GM21423 (cell line): ENCODE data around the gene MARCHF6.
"Not testable (repeated sequence)": the region's sequence is repeated elsewhere in the genome, so short reads cannot be mapped to it uniquely, and the experiment has no call there.

Source experiments
- ATAC-seq: cut with Tn5 transposase; IDR thresholded peaks from one replicate; pipeline ENCODE4 v1.9.1; 2021; ENCODE audit warnings: mild to moderate bottlenecking, moderate library complexity; ENCODE audit not compliant: unreplicated experiment

Gene MARCHF6, protein sequence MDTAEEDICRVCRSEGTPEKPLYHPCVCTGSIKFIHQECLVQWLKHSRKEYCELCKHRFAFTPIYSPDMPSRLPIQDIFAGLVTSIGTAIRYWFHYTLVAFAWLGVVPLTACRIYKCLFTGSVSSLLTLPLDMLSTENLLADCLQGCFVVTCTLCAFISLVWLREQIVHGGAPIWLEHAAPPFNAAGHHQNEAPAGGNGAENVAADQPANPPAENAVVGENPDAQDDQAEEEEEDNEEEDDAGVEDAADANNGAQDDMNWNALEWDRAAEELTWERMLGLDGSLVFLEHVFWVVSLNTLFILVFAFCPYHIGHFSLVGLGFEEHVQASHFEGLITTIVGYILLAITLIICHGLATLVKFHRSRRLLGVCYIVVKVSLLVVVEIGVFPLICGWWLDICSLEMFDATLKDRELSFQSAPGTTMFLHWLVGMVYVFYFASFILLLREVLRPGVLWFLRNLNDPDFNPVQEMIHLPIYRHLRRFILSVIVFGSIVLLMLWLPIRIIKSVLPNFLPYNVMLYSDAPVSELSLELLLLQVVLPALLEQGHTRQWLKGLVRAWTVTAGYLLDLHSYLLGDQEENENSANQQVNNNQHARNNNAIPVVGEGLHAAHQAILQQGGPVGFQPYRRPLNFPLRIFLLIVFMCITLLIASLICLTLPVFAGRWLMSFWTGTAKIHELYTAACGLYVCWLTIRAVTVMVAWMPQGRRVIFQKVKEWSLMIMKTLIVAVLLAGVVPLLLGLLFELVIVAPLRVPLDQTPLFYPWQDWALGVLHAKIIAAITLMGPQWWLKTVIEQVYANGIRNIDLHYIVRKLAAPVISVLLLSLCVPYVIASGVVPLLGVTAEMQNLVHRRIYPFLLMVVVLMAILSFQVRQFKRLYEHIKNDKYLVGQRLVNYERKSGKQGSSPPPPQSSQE

DNA sequence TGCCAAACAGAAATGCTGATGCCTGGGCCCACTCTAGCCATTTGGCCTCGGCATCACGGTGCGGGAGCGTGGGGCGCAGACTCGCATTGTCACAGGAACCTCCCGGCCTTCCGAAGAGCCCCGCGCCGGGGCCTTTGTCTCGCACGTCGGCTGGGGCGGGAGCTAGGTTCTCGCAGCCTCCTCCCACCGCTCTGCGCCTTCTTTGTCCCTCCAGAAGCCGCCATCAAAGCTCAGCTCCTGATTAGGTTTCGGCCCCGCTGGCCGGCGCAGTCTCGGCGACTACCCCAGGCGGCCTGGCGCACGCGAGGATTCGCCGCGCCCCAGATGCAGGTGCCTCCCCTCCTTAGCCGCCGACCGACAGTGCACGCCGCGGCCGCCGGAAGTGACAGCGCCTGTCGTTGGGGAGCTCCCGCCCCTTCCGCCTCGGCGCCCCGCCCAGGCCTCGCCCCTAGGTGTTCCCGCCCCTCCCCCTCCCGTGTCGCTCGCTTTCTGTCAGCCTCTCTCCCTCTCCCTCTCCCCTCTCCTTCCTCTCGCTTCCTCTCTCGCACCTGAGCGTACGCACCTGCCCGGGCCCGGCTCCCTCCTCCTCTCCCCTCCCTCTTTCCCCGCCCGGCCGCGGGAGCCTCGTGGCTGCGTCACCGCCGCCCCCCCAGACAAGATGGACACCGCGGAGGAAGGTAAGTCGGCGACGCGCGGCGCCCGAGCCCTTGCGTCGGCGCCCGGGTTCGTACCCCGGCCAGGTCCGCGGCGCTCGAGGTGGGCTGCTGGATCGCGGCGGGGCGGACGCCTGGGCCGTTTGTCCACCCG, at the start of gene MARCHF6:
MARCHF6 (plus strand) TSS at position 455 of the 807 bp plus-strand sequence; CDS start at position 659, 204 bp downstream.
- peak; percentile 82 for ATAC-seq

GRCh38 chr5:10303699-10304170, 49.8 kb upstream of the MARCHF6 start:
- ATAC-seq: no peak

- ATAC-seq: no peak
Measured at GRCh38 chr5:10304932-10305331, 48.6 kb upstream of the MARCHF6 start.

DNA sequence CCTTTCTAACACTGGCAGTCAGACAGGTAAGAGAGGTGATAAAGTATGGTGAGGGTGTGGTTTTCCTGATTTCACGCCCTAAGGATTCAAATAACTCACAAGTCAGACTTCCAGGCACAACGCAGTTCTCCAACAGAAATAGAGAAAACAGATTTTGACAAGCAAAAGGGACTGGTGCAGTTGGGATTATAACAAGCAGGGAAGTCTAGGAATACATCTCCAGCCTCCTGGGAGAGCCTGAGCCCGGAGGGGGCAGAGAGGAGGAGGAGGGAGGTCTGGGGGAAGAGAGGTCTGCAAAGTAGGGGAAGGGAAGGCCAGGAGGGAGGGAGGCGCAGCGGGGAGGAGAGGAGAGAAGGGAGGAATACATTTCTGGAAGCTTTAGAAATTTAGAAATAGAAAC, 47.4 kb upstream of the MARCHF6 start:
- no peak for ATAC-seq

DNA sequence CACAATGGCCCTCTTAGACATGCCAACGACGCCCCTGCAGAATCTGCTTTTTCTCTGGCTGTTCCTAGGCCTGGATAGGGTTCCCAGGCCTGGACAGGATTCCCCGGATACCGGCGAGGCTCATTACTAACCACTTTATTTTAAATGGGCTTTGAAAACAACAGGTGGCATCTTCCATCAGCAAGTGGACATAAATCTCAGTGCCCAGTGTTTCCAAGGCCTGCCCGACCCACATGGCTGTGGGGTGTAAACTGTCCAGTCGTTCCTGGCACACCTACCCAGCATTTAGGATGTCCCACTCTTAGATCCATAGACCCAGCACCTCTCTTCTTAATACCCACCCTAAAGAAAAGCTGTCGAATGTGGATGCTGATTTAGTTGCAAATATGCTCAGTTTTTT, 46.7 kb upstream of the MARCHF6 start:
- ATAC-seq: no peak

- peak; percentile 67 for ATAC-seq
Measured at GRCh38 chr5:10307206-10308148, 46.0 kb upstream of the MARCHF6 start, which contains the start of gene CMBL. TSS of gene CMBL (minus strand) at chr5:10307902. CDS start at chr5:10290762, 17,140 bp downstream.

DNA sequence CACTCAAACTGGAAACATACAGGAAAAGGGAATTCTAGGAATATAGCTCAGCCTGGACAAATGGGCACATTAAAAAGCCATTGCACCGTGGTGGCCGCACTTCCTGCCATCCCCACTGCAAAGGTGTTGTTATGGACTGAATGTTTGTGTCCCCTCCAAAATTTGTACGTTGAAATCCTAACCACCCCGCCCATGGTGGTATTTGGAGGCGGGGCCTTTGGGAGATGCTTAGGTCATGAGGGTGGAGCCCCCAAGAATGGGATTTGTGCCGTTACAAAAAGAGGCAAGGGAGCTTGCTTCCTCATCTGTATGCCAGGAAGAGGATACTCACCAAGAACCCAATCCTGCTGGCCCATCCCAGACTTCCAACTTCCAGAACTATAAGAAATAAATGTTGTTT, 44.7 kb upstream of the MARCHF6 start:
- no peak for ATAC-seq

DNA sequence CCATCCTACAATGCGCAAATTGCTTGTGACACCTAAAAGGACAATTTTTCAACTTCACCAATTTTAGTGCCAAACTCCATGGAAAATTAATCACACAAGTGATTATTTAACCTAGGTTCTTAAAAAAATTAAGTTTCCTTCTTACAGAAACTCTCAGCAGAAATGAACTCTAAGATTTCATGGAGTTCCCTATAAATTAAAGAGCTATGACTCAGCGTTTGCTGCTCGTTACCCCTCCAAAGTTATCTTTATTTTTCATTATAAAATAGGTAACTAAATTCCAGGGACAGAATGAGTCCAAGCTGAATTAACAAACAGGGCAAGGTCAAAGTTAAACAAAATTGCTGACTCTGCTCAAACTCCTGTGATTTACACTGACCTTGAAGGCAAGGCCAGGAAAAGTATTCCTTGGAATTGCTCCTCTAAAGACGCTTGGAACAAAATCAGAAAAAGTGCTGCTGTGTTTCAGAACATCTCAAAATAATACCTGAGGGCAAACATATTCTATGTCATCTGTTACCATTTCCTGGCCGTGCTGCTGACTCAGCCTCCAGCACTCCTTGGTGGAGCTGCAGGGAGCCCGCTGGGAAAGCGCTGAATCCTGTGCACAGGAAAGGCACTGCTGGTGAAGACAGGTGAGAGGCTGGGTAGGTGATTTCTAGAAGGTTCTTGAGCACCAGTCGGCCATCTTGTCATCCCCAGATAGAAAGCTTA, 43.3 kb upstream of the MARCHF6 start:
- no peak for ATAC-seq

- ATAC-seq: not testable (repeated sequence)
Measured at GRCh38 chr5:10310835-10311570, 42.5 kb upstream of the MARCHF6 start.

GRCh38 chr5:10311595-10312425, 41.7 kb upstream of the MARCHF6 start:
- no peak for ATAC-seq

DNA sequence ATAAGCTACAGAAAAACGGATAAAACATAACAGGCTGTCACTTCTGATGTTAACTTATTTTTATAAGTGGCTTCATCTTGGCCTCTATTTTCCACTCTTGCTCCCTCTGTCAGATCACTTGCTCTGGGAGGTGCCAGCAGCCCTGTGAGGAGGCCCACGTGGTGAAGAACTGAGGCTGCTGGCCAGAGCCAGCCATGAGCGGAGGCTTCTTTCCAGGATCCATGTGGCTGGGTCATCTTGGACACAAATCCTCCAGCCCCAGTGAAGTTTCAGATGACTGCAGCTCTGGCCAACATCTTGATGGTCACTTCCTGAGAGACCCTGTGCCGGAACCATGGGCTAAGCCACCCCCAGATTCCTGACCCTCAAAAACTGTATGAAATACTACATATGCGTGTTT, 38.3 kb upstream of the MARCHF6 start:
- ATAC-seq: no peak

DNA sequence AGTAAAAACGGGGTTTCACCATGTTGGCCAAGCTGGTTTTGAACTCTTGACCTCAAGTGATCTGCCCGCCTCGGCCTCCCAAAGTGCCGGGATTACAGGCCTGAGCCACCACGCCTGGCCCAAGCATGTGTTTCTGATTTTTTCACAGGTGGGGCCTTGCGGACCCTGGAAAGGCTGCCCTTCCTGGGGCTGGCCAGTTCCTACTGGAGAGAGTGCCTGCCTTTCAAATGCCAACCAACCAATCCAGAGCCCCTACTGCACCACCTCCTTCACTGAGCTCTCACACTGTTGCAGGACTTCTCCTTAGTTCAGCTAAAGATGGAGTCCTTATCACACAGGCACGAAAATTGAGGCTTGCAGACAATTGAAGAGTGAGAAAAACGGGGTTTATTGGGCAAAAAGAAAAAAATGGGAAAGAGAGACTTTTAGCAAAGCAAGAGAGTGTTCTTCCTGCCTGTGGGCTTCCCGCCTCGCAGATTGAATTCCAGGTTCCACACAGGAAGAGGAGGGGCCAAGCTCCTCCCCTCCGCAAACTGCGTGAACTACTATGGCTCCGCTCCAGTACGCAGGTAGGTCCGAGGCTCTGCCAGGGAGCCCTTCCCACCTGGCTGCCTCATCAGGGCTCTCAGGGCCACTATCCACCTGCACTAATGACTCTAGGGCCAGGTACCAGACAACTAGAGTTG, 37.5 kb upstream of the MARCHF6 start:
- ATAC-seq: no peak

DNA sequence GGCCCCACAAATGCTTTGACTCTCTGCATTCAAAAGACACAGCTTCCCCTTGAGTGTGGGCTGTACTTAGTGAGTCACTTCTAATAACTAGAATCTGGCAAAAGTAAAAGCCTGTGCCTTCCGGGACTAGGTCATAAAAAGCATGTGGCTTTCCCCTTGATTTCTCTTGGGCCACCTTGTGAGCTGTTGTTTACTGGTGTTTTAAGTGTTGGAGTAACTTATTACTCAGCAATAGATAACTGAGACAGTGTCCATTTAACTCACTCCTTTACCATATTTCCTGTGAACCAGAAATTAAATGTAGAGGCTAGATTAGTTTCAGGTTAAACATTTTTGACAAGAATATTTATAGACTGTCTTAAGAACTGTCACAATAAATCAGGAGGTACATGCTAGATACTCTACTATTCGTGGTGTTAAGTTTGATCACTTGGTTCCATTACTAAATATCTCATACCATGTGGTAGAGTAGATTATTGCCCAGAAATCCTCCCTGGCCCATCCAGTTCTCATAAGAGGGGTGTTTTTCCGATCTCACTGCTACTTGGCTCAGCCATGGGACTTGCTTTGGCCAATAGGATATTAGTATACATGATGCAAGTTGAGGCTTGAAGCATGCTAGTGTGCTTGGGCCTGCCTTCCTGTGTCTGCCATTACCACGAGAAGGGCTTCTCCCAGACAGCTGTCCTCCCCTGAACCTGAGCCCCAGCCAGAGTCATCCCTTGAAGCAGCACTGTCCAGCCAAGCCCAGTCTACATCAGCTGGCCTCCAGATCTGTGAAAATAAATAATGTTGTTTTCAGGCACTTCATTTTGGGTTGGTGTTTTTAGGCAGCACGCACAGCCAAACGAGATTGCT, 35.4 kb upstream of the MARCHF6 start:
- ATAC-seq: peak; percentile 86

DNA sequence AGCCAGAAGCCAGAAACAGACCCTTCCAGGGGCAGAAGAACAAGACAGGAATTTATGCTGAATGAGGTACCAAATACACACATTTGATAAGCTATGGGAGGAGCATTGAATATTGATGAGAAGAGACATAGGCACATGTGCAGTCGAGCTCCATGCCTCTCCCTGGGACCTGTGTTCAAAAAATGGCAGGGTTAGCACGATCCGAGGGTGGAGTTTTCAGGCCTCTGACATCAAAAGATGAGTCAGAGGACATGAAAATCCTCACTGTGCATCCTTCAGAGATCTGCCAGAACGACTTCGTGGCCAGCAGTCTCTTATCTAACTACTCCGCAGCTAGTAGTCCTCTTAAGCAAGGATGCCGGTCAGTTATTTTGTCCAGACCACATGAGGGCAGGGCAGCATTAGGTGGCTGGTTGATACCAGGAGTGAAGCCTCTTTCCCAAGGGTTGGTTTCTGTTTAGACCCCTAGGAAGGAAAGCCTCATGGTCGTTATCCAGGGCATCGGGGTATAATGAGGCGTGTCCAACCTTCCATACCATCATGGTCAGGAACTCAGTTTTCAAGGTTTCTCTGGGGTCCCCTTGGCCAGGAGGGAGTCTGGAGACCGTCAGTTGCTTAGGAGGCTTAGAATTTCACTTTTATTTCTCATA, 34.2 kb upstream of the MARCHF6 start:
- ATAC-seq: no peak

GRCh38 chr5:10320793-10321192, 32.7 kb upstream of the MARCHF6 start:
- no peak for ATAC-seq
